ENCODE results near the gene SF3A1. TPM values are rescaled to one million over a fixed set of nuclear protein-coding genes. Genes with fewer than 3 reads are reported as not detected.

Gene SF3A1
- total RNA-seq, 4 donors from 2014 or later: 52.8 to 193 (median 135) TPM

DNA sequence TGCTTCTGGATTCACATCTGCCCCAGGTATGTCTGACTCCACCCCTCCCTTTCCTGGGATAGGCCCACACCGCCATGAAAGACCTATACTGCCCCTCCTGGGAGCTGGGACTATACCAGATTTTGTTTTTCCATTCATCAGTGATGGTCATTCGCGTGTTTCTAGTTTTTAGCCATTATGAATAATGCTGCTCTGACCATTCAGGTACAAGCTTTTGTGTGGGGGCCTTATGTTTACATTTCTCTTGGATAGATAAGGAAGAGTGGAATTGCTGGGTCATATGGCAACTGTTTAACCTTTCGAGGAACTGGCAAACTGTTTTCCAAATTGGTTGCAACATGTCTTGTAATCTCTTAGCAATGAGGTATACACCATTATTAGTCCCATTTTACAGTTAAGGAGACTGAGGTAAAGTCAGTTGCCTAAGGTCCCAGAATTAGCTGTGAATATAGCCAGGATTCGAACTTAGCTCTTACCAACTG is 28.8 kb downstream of the SF3A1 start:
- no peak overlapping the region for H3K4me3 ChIP-seq (replicated peaks in 1 of 3)
- H3K4me1 ChIP-seq: peaks cover 28 to 34% of the 10 kb centered on the region in 2 donors
- no peaks in the 10 kb centered on the region for H3K9me3 ChIP-seq
- H3K27ac ChIP-seq: peak overlapping the region in 2 of 3 donors; percentile 59 to 65
- H3K36me3 ChIP-seq: peaks cover 5 to 8% of the 10 kb centered on the region in 2 donors
- peak; percentile 29 to 40 for DNase-seq
- intact Hi-C loops (cut with DNase I): loop anchor here (5.0 kb wide), 2 partner anchors 41 to 59 kb away; partner anchors contain the start of genes CASTOR1 and RNF215
- H3K27me3 ChIP-seq: no peaks in the 10 kb centered on the region
- TF ChIP-seq, protein P1, sequence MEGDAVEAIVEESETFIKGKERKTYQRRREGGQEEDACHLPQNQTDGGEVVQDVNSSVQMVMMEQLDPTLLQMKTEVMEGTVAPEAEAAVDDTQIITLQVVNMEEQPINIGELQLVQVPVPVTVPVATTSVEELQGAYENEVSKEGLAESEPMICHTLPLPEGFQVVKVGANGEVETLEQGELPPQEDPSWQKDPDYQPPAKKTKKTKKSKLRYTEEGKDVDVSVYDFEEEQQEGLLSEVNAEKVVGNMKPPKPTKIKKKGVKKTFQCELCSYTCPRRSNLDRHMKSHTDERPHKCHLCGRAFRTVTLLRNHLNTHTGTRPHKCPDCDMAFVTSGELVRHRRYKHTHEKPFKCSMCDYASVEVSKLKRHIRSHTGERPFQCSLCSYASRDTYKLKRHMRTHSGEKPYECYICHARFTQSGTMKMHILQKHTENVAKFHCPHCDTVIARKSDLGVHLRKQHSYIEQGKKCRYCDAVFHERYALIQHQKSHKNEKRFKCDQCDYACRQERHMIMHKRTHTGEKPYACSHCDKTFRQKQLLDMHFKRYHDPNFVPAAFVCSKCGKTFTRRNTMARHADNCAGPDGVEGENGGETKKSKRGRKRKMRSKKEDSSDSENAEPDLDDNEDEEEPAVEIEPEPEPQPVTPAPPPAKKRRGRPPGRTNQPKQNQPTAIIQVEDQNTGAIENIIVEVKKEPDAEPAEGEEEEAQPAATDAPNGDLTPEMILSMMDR (IDR thresholded peaks at IDR 0.05): peak in 2 of 6 experiments; percentile 12 to 19
- TF ChIP-seq POLR2A (IDR thresholded peaks at IDR 0.05): no peak
- WGBS, 2 donors: 70 to 78% methylated on average over 5 of the region's 5 CpGs

GRCh38 chr22:30326706-30327362 is 29.9 kb downstream of the SF3A1 start, which contains the start of gene TBC1D10A:
TSS of gene TBC1D10A (minus strand) at chr22:30326941. CDS start at chr22:30326881, 60 bp downstream.
- H3K36me3 ChIP-seq: peaks cover 4 to 5% of the 10 kb centered on the region in 2 donors
- peak within 1 kb of the TSS; percentile 44 to 99 (median 89) for H3K4me3 ChIP-seq (replicated peaks in 1 of 3)
- H3K27me3 ChIP-seq: no peaks in the 10 kb centered on the region
- intact Hi-C loops (cut with DNase I): loop anchor here (5.0 kb wide), 2 partner anchors 40 to 60 kb away; partner anchors contain the start of genes CASTOR1 and RNF215
- TF ChIP-seq POLR2A (IDR thresholded peaks at IDR 0.05): peak; percentile 53 to 90
- TF ChIP-seq, protein P1 (IDR thresholded peaks at IDR 0.05): peak in 1 of 6 experiments; percentile 1
- DNase-seq: peak; percentile 97 to 99
- peaks cover 28 to 43% of the 10 kb centered on the region in 2 donors for H3K4me1 ChIP-seq
- no peaks in the 10 kb centered on the region for H3K9me3 ChIP-seq
- WGBS, 2 donors: 0% methylated on average over 10 to 17 of the region's 69 CpGs
- peak within 1 kb of the TSS; percentile 59 to 84 (median 59) for H3K27ac ChIP-seq

- TF ChIP-seq, protein P1 (IDR thresholded peaks at IDR 0.05): no peak
- TF ChIP-seq POLR2A (IDR thresholded peaks at IDR 0.05): no peak
- H3K4me1 ChIP-seq: peaks cover 28 to 48% of the 10 kb centered on the region in 2 donors
- H3K4me3 ChIP-seq (replicated peaks in 1 of 3): peak overlapping the region; percentile 44 to 99 (median 89)
- H3K9me3 ChIP-seq: no peaks in the 10 kb centered on the region
- no peaks in the 10 kb centered on the region for H3K27me3 ChIP-seq
- peak; percentile 35 to 54 for DNase-seq
- intact Hi-C loops (cut with DNase I): loop anchor here (5.0 kb wide), 2 partner anchors 39 to 61 kb away; partner anchors contain the start of genes CASTOR1 and RNF215
- H3K36me3 ChIP-seq: peaks cover 2 to 4% of the 10 kb centered on the region in 2 donors
- H3K27ac ChIP-seq: peak overlapping the region; percentile 20 to 84 (median 50)
- 0% methylated on average over 1 to 3 of the region's 34 CpGs for WGBS, 2 donors
These were observed 30.4 kb downstream of the SF3A1 start for GRCh38 chr22:30326255-30326705.

DNA sequence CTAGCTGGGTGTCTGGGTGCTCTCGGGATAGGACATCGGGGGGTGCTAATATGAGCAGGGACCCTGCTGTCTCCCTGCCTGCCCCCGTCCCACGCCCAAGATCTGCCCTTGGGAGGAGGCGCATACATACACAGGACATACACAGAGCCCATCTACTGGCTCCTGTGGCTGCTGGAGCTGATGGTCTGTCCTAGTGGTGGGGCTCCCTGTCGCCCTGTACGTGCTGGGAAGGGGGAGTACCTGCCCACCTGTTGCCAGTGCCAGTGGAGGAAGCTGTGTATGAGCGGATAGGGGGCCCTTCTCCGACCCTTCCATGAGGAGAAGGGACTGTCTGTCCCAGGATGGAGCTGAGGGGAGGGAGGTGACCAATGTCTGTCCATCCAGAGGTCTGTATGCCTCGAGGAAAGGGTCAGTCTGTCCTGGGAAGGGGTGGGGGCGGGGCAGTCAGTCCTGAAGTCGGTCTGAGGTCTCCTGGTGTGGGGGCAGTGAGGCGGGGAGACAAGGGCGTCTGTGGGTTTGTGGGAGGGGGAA is 30.9 kb downstream of the SF3A1 start:
- peaks cover 28 to 53% of the 10 kb centered on the region in 2 donors for H3K4me1 ChIP-seq
- peaks cover 0 to 3% of the 10 kb centered on the region in 2 donors for H3K36me3 ChIP-seq
- peak in 1 of 2 donors; percentile 42 for DNase-seq
- H3K9me3 ChIP-seq: no peaks in the 10 kb centered on the region
- WGBS, 2 donors: 4 to 37% methylated on average over 9 to 14 of the region's 14 CpGs
- intact Hi-C loops (cut with DNase I): loop anchor here (5.0 kb wide), 2 partner anchors 38 to 62 kb away; partner anchors contain the start of genes CASTOR1 and RNF215
- H3K4me3 ChIP-seq (replicated peaks in 1 of 3): peak overlapping the region; percentile 44 to 99 (median 89)
- H3K27ac ChIP-seq: peak overlapping the region in 2 of 3 donors; percentile 20 to 84
- no peak for TF ChIP-seq POLR2A (IDR thresholded peaks at IDR 0.05)
- TF ChIP-seq, protein P1 (IDR thresholded peaks at IDR 0.05): no peak
- no peaks in the 10 kb centered on the region for H3K27me3 ChIP-seq
